Endothelial cell of umbilical vein (primary cell): Measurements from ENCODE around the gene ARMCX6. TPM values are rescaled to one million over a fixed set of nuclear protein-coding genes. Genes with fewer than 3 reads are reported as not detected.
A peak's percentile ranks its signal among the peaks of the same experiment; 100 is the strongest.
"Not testable (repeated sequence)": the region's sequence is repeated elsewhere in the genome, so short reads cannot be mapped to it uniquely, and the experiment has no call there.

Experiments
- BruUV-seq: library from RNA; stranded (reverse); fragments of 400-500 nt; replicated peaks from 2 replicates; lab custom pipeline; 2021; lab: Mats Ljungman, UMichigan
- CTCF ChIA-PET: fragments of 300-600, 350-600 bp; sonication (Branson Sonifier 250); formaldehyde crosslinking; loops from one replicate; lab custom pipeline; 2021; ENCODE audit warnings: antibody characterized with exemption, inconsistent platforms; lab: Charles Lee
- POLR2A ChIA-PET: fragments of 300-600, 350-600 bp; sonication (Branson Sonifier 250); formaldehyde crosslinking; loops from one replicate; lab custom pipeline; 2021; ENCODE audit warnings: antibody characterized with exemption, inconsistent platforms; lab: Charles Lee
- DNase-seq: peaks from one replicate; pipeline ENCODE4 v3.0.0-alpha.2; 2011; ENCODE audit warnings: low read depth, low spot score
- FAIRE-seq: peaks from 2 replicates; lab custom pipeline; 2011; peaks lifted over from hg19 to GRCh38; lab: Jason Lieb, UNC
- H2AFZ ChIP-seq: 2 replicates; pipeline ENCODE4 v1.6.0; 2012; ENCODE audit warnings: low read depth, low read length, control low read depth, inconsistent platforms
- H3K27ac ChIP-seq: 2 replicates; pipeline ENCODE4 v1.5.1; 2011; ENCODE audit warnings: low read depth, mild to moderate bottlenecking, control low read depth, low read length, moderate library complexity; ENCODE audit not compliant: insufficient read depth
- H3K27me3 ChIP-seq, 2 experiments: 2 replicates each; pipeline versions ENCODE4 v1.6.0 to v1.6.1; 2011; ENCODE audit warnings: low read length in 2 of 2, mixed read lengths in 1 of 2; ENCODE audit not compliant: control insufficient read depth in 2 of 2, insufficient read depth in 2 of 2
- H3K36me3 ChIP-seq, 2 experiments: 2 replicates in 1 of 2; 3 replicates in 1 of 2; pipeline ENCODE4 v1.5.1; 2011; ENCODE audit warnings: low read length in 2 of 2, mild to moderate bottlenecking in 1 of 2, moderate library complexity in 1 of 2; ENCODE audit not compliant: control insufficient read depth in 2 of 2, insufficient read depth in 2 of 2; ENCODE audit errors: extremely low read depth in 1 of 2
- H3K4me1 ChIP-seq: 3 replicates; pipeline ENCODE4 v1.5.1; 2011; ENCODE audit warnings: mild to moderate bottlenecking, low read length; ENCODE audit not compliant: control insufficient read depth, insufficient read depth; ENCODE audit errors: extremely low read depth
- H3K4me2 ChIP-seq: 2 replicates; pipeline ENCODE4 v1.6.1; 2011; ENCODE audit warnings: low read length, control low read depth, mixed read lengths; ENCODE audit not compliant: insufficient read depth
- H3K4me3 ChIP-seq, 3 experiments: fragments of 200-600 bp in 1 of 3; sonication (generic), shearing (Covaris generic) in 1 of 3; replicated peaks in 1 of 3; 2 replicates each; pipeline ENCODE4 v1.5.1; 2011 to 2016; ENCODE audit warnings: control low read depth in 3 of 3, low read length in 3 of 3, mild to moderate bottlenecking in 2 of 3, inconsistent platforms in 1 of 3, low read depth in 1 of 3, moderate library complexity in 1 of 3; ENCODE audit not compliant: insufficient read depth in 1 of 3
- H3K79me2 ChIP-seq: 2 replicates; pipeline ENCODE4 v1.6.0; 2012; ENCODE audit warnings: low read length, inconsistent platforms; ENCODE audit not compliant: control insufficient read depth, insufficient read depth
- H3K9ac ChIP-seq: replicated peaks from 2 replicates; pipeline ENCODE3; 2011; ENCODE audit warnings: low read length, control low read depth; ENCODE audit not compliant: insufficient read depth; ENCODE audit errors: extremely low read depth
- H3K9me1 ChIP-seq: replicated peaks from 3 replicates; pipeline ENCODE4 v1.6.0; 2011; ENCODE audit warnings: mild to moderate bottlenecking, low read length; ENCODE audit not compliant: control insufficient read depth, insufficient read depth; ENCODE audit errors: extremely low read depth
- H3K9me3 ChIP-seq: replicated peaks from 2 replicates; pipeline ENCODE4 v1.5.1; 2012; ENCODE audit warnings: low read length, inconsistent platforms; ENCODE audit not compliant: control insufficient read depth, insufficient read depth
- H4K20me1 ChIP-seq: replicated peaks from 2 replicates; pipeline ENCODE3; 2011; ENCODE audit warnings: mild to moderate bottlenecking, low read length; ENCODE audit not compliant: control insufficient read depth, insufficient read depth; ENCODE audit errors: extremely low read depth
- GATA2 ChIP-seq: IDR thresholded peaks from 2 replicates; pipeline ENCODE4 v1.7.0; 2011; ENCODE audit warnings: low read depth, mild to moderate bottlenecking, moderate library complexity, mixed read lengths, low read length; ENCODE audit not compliant: insufficient read length, insufficient read depth
- MYC ChIP-seq: IDR thresholded peaks from one replicate; pipeline ENCODE4 v1.6.1; 2011; ENCODE audit warnings: mild to moderate bottlenecking, low read depth, low read length
- POLR2A ChIP-seq: IDR thresholded peaks from 2 replicates; pipeline ENCODE4 v1.6.1; 2012; ENCODE audit warnings: low read depth, mild to moderate bottlenecking, control low read depth, low read length
- POLR2AphosphoS5 ChIP-seq: IDR thresholded peaks from 2 replicates; pipeline ENCODE4 v1.6.1; 2012; ENCODE audit warnings: low read depth, mild to moderate bottlenecking, control low read depth, low read length, moderate library complexity; ENCODE audit not compliant: insufficient read depth
- dilution Hi-C: fragments of 300-500 bp; cut with MboI; formaldehyde crosslinking; loops from one replicate; pipeline ENCODE4 v1.15.0; 2019; ENCODE audit warnings: low sequenced_read_pairs; ENCODE audit not compliant: extremely low pct_ligation_motif_present
- intact Hi-C: fragments of 100-400 bp; cut with micrococcal nuclease; formaldehyde crosslinking; loops from one replicate; pipeline ENCODE4 v1.10.0; 2022
- polyA plus RNA-seq, 4 experiments: library from polyadenylated mRNA; depleted of rRNA in 3 of 4; stranded (reverse) in 3 of 4; unstranded in 1 of 4; fragments of >200 nt; gene quantifications; 2 replicates each; pipeline versions ENCODE4 v1.2.1 to v1.2.3, GENCODE V29; 2011 to 2012; ENCODE audit warnings: missing spikeins in 1 of 4
- total RNA-seq: library from RNA; stranded (reverse); gene quantifications from 2 replicates; pipeline ENCODE4 v1.2.3, GENCODE V29; 2021
- TF ChIP-seq, protein P1 (sequence below): IDR thresholded peaks from 2 replicates; pipeline ENCODE4 v1.6.1; 2011; ENCODE audit not compliant: insufficient read depth, insufficient read length

Gene ARMCX6
- total and polyA plus RNA-seq, 2 donors (not counting 3 experiments of a cell fraction or from before 2014, with no cell fraction given), result 71.7 to 98.6 TPM

DNA sequence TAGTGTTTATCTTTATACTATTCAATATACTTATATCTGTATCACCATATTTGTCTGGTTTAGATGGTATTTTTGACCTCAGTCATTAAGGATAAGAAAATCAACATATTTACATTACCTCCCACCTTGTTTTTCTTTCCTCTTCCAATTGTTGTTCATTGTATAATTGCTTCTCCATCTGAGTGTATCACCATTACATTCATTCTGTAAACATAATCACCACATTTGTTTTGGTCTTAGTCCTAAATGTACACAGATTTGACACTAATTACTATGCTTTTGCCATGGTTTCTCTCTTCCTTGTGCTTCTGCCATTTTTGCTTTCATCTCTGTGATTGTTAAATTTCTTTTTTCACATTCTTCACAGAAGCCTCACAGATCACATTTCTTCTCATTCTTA, 12.7 kb downstream of the ARMCX6 start:
- Histone ChIP-seq H3K36me3 (no peaks in the 10 kb centered on the region), H3K79me2 (no peaks in the 10 kb centered on the region), H3K4me3 (no peak overlapping the region), H3K4me2 (no peak overlapping the region), H3K27ac (no peak overlapping the region), H3K9me3 (no peaks in the 10 kb centered on the region), H2AFZ (no peak overlapping the region), H3K27me3 (no peaks in the 10 kb centered on the region), H3K9ac (no peak overlapping the region), H4K20me1 (no peaks in the 10 kb centered on the region), H3K9me1 (no peaks in the 10 kb centered on the region), H3K4me1 (no peaks in the 10 kb centered on the region)
- DNase-seq (no peak), FAIRE-seq (peak; percentile 15)
- ChIA-PET CTCF (interaction anchor here (0.9 kb wide), 1 partner anchor 8 kb away, joined by 4 read pairs; no protein-coding TSS in a partner anchor), POLR2A (no interaction called here)
- intact Hi-C loops, result no loop called here
- TF ChIP-seq, protein P1, sequence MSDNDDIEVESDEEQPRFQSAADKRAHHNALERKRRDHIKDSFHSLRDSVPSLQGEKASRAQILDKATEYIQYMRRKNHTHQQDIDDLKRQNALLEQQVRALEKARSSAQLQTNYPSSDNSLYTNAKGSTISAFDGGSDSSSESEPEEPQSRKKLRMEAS, result no peak
- no TSS peak for BruUV-seq
- dilution Hi-C loops, result no loop called here

DNA sequence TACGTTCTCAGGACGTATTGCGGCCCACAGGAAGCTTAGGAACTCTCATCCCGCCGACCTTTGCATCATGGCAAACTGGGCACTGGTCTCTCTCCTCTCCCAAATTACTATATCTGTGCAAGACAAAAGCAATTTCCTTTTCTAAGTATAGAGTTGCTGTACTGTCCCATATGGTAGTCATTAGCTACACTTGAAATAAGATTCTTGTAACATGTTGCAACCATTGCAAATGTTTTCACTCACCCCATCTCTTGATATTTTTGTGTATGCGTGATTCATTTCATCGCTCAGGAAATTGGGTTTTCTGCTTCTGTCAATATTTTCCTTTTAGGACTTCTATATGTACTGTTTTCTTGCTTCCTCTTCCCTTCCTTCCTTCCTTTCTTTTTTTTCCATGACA, 15.7 kb downstream of the ARMCX6 start:
- H3K9ac ChIP-seq, result no peak overlapping the region
- no peak overlapping the region for H2AFZ ChIP-seq
- no peaks in the 10 kb centered on the region for H4K20me1 ChIP-seq
- H3K4me2 ChIP-seq, result no peak overlapping the region
- ChIA-PET CTCF (no interaction called here), POLR2A (no interaction called here)
- H3K27ac ChIP-seq, result no peak overlapping the region
- no peak for TF ChIP-seq MYC
- TF ChIP-seq POLR2AphosphoS5, result no peak
- no peak for TF ChIP-seq POLR2A
- TF ChIP-seq GATA2, result no peak
- H3K79me2 ChIP-seq, result no peaks in the 10 kb centered on the region
- dilution Hi-C loops, result no loop called here
- H3K9me1 ChIP-seq, result no peaks in the 10 kb centered on the region
- H3K9me3 ChIP-seq, result no peaks in the 10 kb centered on the region
- no peak for FAIRE-seq
- BruUV-seq, result no TSS peak
- no peaks in the 10 kb centered on the region for H3K4me1 ChIP-seq
- H3K36me3 ChIP-seq, result no peaks in the 10 kb centered on the region
- peaks cover 2% of the 10 kb centered on the region in 2 experiments for H3K27me3 ChIP-seq
- DNase-seq, result no peak
- intact Hi-C loops, result no loop called here
- no peak overlapping the region for H3K4me3 ChIP-seq

DNA sequence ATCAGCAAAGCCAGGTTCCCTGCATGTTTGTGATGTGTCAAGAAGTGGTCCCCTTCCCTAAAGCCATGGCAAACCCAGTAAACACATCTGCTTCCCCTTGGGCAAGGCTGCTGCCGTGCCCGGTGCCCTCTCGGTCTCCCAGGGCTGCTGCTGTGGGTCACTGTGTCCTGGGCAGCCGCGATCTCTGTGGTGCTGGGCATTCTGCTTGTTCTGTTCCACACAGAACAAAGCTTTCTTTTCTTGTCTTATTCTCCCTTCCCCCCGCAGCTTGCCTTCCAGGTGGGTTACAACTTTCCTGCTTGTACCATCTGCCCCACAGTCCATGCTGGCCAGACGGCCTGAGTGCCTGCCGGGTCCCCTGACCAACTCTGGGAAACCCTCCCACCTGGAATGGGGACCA, 18.2 kb downstream of the ARMCX6 start:
- H3K27ac ChIP-seq, H3K9me1 ChIP-seq, H2AFZ ChIP-seq, H3K9me3 ChIP-seq, H4K20me1 ChIP-seq, DNase-seq, H3K27me3 ChIP-seq, H3K4me1 ChIP-seq, CTCF ChIA-PET, BruUV-seq, H3K9ac ChIP-seq, H3K4me3 ChIP-seq, H3K36me3 ChIP-seq, POLR2A ChIA-PET, dilution Hi-C loops, H3K4me2 ChIP-seq, H3K79me2 ChIP-seq: not testable (repeated sequence)
- FAIRE-seq, result peak; percentile 43
- intact Hi-C loops, result loop anchor here (5.0 kb wide), 3 partner anchors 158 to 488 kb away; no protein-coding TSS in a partner anchor
